NCI-H128 (cell line): Measurements from ENCODE around the gene OSCAR.
A peak's percentile ranks its signal among the peaks of the same experiment; 100 is the strongest.
"Not testable (repeated sequence)": the region's sequence is repeated elsewhere in the genome, so short reads cannot be mapped to it uniquely, and the experiment has no call there.

ENCODE experiments used
- DNase-seq: peaks from one replicate; lab custom pipeline; 2025; ENCODE audit not compliant: unreplicated experiment; lab: John Stamatoyannopoulos, UW

OSCAR gene

DNA sequence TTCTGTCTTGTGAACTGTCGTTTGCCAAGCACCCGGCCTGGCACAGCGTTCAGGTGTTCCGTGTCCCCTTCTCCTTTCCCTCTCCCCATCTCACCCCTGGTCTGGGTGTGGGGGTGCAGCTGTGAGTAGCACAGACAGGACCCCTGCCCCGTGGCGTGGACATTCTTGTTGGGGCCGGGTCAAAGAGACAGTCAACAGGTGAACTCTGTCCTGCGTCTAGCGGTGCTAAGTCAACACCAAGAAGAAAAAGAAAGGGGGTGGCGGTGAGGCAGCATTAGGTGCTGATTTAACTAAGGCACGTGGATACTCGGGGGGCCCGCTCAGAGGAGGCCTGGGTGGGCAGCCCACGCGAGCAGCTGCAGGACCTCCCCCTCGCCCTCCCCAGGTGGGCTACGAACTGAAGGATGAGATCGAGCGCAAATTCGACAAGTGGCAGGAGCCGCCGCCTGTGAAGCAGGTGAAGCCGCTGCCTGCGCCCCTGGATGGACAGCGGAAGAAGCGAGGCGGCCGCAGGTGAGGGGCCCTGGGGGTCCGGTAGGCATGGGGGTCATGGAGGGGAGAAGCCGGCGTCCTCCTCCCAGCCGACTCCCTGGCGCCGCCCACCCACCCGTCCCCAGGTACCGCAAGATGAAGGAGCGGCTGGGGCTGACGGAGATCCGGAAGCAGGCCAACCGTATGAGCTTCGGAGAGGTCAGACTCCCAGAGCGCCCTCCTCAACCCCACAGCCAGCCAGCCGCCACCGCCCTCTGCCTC lies 27.3 kb upstream of the OSCAR start:
- DNase-seq = no peak

- DNase-seq = no peak
Observed at GRCh38 chr19:54125713-54126112, 25.1 kb upstream of the OSCAR start.

- DNase-seq = no peak
Observed at GRCh38 chr19:54124393-54124792, 23.8 kb upstream of the OSCAR start.

- no peak for DNase-seq
Observed at GRCh38 chr19:54123682-54124081, 23.1 kb upstream of the OSCAR start.

- DNase-seq = no peak
Observed at GRCh38 chr19:54121259-54121658, 20.7 kb upstream of the OSCAR start.

- DNase-seq = peak; percentile 94
Observed at GRCh38 chr19:54115109-54116063, 14.8 kb upstream of the OSCAR start, which contains the start of the genes PRPF31 and TFPT. PRPF31 (plus strand) TSS chr19:54115754; CDS start chr19:54118279, 2,525 bp downstream. TFPT (minus strand) TSS chr19:54115657; CDS start chr19:54115269, 388 bp downstream.

DNA sequence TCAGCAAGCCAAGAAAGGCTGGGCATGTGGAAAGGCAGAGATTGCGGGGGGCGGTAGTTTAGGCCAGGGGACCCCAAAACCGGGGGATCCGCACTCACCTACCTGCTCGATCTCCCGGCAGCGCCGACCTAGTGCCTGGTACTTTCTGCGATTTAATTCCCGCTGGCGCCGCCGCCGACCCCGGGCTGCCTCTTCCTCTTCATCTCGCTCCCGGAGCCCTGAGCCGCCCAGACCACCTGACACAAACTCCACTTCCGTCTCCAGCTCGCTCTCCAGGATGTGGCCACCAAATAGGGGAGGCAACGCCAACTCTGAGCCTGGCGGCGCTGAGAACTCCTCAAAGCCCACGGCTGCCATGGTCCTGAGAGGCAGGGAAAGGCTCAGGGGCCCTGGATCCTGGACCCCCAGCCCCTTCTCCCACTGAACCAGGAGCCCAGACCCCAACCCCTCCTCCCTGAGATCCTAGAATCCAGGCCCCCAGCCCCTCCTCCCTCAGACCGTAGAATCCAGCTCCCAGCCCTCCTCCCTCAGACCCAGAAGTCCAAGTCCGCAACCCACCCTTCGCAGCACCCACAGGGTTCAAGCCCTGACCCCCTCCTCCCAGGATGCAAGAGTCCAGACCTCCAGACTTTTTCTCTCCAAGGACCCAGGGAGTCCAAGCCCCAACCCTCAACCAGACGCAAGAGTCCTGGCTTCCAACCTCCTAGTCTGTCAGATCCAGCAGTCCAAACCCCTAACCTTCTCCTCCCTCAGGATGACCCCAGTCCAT lies 13.9 kb upstream of the OSCAR start:
- DNase-seq = no peak

GRCh38 chr19:54109651-54110050 lies 9.0 kb upstream of the OSCAR start:
- DNase-seq = no peak

DNA sequence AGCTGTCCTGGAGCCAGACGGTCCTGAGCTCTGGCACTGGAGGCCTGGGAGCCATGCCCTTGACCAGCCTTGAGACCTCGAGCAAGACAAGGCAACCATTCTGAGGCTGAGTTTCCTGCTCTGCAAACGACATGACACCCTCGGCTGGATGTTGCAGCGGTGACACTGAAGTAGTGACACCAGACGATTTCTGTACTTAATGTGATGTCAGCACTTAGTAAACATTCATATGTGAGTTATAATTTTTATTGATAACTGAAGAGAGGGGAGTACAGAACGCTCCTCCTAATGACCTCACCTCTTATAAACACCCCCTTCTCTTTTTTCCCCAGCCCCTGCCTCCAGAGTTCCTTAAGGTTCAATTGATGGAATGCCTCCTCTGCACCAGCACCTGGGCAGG lies 7.9 kb upstream of the OSCAR start:
- DNase-seq = no peak

DNA sequence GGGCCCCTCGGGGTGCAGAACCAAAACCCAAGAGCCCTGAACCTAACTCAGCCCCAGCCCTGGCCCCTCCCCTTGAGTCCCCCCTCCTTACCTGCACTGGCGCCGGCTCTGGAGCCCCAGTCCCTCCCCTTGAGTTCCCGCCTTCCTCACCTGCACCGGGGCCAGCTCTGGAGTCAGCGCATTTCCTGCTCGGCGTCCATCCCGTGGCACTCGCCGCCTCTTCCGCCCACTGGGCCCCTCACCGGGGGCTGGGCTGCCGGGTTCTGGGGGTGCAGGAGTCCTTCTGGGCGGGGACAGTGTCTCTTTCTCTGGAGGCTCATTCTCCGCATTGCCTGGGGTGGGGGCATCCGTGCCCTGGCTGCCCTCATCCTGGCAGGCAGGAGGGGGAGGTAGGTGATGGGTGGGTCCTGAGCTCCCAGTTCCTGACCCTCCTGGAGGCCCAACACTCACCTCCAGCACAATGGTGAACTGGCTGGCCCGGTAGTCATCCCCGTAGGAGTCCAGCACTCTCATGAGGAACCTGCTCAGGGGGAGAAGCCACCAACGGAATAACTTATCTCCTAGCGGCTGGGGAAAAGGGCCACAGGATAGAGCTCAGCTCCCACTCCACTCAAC lies 7.4 kb upstream of the OSCAR start:
- no peak for DNase-seq

DNA sequence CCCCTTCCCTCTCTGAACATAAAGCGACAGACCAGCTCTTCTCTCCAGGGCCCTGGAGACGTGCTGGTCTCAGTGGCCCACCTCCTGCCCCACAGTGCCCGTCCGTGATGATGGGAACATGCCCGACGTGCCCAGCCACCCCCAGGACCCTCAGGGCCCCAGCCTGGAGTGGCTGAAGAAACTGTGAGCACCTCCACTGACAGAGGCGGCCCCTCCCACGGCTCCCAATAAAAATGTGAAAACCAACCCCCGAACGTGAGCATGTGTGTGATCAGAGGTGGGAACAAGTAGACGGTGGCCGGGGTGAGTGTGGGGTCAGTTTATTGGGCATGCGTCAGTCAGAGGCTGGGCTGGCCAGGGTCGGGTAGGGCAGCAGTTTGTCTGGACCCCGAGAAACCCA lies 6.1 kb upstream of the OSCAR start:
- DNase-seq = no peak

GRCh38 chr19:54105796-54106195 lies 5.2 kb upstream of the OSCAR start:
- no peak for DNase-seq

- DNase-seq = no peak
Observed at GRCh38 chr19:54104998-54105715, 4.6 kb upstream of the OSCAR start.

DNA sequence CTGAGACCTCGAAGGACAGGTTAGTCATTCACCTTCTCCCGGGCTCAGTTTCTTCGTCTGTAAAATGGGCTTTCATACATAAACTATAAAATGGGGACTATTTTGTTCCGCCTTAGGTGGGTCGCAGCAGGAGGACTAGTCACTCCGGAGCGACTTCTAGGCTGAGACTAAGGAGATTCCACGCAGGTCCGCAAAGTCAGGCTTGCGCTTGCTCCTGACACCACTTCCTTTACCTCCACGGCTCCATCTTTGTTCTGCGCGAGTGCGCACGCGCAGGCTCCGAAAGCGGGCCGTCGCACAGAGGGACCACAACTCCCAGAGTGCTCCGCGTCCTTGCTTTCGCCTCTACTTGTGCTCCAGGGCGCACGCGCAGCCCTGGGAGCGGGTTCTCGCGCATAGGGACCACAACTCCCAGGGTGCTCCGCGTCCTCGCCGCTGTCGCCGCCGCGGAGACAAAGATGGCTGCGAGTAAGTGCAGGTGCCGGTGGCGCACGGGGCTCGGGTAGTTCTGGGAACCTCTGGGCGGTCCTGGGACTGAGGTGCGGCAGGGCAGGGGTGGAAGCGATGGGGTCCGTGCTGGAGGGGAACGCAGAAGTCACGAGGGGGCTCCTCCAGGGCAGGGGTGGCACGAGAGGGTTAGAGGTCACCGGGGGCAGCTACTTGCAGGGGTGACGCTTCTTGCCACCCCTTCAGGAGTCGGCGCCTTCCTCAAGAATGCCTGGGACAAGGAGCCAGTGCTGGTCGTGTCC lies 2.0 kb upstream of the OSCAR start, which contains the start of gene NDUFA3:
Gene NDUFA3, plus strand, starts transcription at position 435 of the 749 bp plus-strand sequence. Its CDS starts 24 bp downstream, at position 459.
- DNase-seq = peak; percentile 91

DNA sequence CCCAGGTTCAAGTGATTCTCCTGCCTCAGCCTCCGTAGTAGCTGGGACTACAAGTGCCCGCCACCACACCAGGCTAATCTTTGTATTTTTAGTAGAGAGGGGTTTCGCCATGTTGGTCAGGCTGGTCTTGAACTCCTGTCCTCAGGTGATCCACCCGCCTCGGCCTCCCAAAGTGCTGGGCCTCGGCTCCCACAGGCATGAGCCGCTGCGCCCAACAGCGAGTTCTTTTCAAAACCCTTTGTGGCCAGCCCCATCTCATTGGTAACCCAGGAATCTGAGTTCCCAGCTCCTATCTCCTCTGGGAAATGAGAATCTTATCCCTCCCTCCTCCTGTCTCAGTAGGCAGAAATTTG lies 724 bp downstream of the OSCAR start:
- DNase-seq = not testable (repeated sequence)

- no peak for DNase-seq
Observed at GRCh38 chr19:54099190-54099902, 1.3 kb downstream of the OSCAR start.

GRCh38 chr19:54096617-54097106 lies 3.9 kb downstream of the OSCAR start:
- DNase-seq = no peak

DNA sequence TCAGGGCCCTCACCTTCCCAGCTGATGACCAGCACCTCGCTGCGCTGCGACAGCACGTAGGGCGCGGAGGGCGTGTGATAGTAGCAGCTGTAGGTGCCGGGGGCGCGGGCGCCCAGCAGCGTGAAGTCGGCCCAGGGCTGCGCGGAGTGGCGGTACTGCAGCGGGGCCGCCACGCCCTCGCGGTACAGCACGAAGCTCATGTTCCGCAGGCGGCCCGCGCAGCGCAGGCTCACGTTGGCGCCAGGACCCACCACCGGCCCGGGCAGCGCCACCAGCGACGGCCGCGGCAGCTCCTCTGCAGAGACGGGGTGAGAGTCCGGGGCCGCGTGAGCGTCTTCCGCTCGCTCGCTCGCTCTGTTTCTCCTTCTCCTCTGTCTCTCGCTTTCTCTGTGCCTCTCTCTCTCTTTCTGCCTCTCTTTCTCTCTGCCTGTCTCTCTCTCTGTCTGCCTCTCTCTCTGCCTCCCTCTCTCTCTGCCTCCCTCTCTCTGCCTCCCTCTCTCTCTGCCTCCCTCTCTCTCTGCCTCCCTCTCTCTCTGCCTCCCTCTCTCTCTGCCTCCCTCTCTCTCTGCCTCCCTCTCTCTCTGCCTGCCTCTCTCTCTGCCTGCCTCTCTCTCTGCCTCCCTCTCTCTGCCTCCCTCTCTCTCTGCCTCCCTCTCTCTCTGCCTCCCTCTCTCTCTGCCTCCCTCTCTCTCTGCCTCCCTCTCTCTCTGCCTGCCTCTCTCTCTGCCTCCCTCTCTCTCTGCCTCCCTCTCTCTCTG lies 4.6 kb downstream of the OSCAR start:
- not testable (repeated sequence) for DNase-seq
